Measurements from ENCODE around the gene MCF2L.
"Not testable (repeated sequence)": the region's sequence is repeated elsewhere in the genome, so short reads cannot be mapped to it uniquely, and the experiment has no call there.

Gene MCF2L

DNA sequence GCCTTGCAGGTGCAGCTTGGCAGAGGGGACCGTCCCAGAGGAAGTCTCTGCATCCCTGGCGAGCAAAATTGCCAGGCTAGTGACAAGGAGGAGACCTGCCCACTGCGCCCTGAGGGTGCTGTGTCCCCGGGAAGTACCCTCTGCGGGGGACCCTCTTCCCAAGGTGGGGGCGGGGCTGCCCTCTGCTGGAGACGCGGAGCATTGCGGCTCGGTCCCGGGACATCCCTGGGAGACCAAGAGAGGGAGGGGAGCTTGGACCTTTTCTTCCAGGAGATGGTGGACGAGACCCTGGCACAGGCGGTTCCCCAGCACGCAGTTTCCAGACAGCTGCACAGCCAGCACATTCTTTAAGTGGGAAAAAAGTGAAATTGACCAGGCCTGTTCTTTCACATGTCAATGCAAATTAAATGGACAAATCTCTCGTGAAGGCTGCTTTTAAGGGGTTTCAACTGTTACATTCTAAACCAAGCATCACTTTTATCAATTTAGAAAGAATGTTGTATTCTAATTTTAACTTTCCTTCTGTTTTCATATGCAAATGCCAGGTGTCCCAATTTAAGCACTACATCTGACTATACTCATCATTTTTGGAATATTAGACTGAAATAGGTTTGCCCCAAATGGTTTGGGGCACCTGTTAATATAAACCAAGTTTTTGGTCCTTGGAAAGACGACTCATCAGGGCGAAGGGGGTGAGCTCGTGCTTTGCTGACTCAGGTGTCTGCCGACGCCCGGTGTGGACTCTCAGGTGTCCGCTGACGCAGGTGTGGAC, 60.7 kb downstream of the MCF2L start:
- DNase-seq (ENCODE audit: low read depth in 4 of 4, low spot score in 1 of 4), result peak in 3 of 4 experiments; percentile 18 to 46 (median 44)

DNA sequence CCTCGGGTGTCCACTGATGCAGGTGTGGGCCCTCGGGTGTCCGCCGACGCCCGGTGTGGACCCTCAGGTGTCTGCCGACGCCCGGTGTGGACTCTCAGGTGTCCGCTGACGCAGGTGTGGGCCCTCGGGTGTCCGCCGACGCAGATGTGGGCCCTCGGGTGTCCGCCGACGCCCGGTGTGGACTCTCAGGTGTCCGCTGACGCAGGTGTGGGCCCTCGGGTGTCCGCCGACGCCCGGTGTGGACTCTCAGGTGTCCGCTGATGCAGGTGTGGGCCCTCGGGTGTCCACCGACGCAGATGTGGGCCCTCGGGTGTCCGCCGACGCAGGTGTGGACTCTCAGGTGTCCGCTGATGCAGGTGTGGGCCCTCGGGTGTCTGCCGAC, 61.2 kb downstream of the MCF2L start:
- not testable (repeated sequence) for DNase-seq (ENCODE audit: low read depth in 4 of 4, low spot score in 1 of 4)

DNA sequence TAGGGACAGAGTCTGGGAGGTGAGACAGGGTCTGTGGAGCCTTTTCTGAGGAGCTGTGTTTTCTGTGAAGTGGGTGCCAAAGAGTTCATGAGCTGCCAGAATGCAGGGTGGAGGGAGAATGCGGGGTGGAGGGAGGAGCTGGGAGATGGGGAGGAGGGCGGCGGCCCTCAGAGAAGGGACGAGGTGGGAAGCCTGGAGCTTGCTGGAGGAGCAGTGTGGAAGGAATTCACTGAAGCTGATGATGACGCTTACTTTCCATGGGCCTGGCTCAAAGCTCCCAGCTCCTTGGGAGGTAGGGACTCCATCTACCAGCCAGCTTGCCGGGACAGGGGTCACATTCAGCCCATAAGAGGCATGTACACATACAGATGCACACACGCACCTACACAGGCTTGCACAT, 62.5 kb downstream of the MCF2L start:
- DNase-seq (ENCODE audit: low read depth in 4 of 4, low spot score in 1 of 4), result no peak

DNA sequence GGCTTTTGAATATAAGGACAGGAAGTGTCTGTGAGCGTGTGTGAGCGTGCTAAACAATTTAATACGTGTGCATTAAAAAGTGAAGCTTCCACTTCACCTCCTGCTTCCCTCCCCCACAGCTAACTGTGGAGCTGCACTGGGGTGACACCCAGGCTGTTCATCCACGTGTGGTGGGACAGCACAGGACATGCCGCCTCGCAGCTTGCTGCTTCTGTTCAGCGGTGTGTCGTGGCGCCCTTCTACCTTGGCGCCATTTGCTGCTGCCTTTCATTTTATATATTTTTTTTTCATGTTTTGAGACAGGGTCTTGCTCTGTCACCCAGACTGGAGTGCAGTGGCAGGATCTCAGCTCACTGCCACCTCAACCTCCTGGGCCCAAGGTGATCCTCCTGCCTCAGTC, 63.3 kb downstream of the MCF2L start:
- DNase-seq (ENCODE audit: low read depth in 4 of 4, low spot score in 1 of 4), result no peak

DNA sequence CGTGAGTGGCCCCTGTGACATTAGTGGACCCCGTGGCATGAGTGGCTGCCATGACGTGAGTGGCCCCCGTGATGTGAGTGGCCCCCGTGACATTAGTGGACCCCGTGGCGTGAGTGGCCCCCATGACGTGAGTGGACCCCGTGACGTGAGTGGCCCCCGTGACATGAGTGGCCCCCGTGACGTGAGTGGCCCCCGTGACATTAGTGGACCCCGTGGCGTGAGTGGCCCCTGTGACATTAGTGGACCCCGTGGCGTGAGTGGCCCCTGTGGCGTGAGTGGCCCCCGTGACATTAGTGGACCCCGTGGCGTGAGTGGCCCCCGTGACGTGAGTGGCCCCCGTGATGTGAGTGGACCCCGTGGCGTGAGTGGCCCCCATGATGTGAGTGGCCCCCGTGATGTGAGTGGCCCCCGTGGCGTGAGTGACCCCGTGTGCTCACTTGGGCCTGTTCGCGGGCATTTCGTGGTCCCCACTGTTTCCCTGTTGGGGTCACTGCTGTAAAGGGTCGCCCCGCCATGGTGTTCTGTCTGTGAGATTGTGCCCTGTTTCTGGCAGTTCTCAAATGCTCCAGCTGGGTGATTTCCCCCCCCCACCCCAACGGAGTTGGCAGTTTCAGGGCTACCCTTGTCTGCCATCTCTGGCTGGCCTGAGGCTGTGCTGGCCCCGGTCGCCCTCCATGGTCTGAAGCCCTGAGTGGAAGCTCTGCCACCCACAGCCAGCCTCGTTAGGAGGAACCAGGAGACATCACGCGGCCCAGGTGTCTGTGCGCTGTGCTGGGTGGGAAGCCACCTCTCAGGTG, 64.2 kb downstream of the MCF2L start:
- no peak for DNase-seq (ENCODE audit: low read depth in 4 of 4, low spot score in 1 of 4)

DNA sequence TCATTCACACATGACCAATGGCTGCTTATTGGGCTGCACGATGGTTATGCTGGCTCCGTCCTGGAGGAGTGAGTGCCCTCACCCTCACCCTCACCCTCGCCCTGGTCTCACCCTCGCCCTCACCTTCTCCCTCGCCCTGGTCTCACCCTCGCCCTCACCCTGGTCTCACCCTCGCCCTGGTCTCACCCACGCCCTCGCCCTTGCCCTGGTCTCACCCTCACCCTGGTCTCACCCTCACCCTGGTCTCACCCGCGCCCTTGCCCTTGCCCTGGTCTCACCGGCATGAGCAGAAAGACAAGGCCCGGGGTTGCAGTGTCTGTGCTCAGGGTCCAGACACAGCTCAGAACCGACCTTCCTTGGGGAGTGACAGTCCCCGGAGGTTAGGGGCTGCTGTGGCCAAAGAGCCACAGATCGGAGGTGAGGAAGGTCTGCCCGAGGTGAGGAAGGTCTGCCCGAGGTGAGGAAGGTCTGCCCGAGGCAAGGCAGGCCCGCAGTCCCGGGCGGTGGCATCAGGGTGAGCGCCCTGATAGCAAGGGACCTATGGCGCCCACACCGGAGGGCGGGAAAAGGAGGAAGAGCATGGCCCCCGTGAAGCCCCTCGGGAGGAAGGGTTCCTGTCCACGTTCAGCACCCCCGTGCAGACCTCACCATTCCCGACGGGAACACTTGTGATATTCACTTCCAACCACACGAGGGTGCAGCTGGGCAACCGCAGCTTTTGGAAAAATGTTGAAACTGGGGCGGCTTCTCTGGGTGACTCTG, 65.6 kb downstream of the MCF2L start:
- no peak for DNase-seq (ENCODE audit: low read depth in 4 of 4, low spot score in 1 of 4)

DNA sequence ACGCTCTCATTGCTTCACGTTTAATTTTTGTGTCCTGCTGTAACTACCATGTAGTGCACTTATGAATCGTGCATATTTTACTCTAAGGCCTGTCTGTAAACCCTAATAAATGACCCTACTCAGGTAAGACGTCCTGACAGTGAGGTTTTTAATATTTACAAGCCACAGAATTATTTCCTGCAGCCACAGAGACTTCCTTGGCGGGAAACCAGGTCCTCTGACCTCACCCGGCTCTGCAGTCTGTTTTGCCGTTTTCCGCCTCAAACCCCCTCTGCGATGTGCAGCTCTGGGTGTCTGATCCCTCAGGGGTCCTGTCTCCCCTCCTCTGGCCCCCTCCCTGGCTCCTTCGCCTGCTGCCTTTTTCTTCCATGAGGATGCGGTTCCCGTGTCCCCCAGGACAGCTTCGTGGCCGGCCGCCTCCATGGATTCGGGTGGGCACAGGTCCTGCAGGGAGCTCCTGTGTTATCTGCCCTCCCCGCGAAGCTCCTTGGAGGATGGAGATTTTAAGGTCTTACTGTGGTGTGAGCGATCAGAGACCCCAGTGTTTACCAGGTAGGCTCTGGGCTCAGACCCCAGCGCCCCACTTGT, 66.3 kb downstream of the MCF2L start:
- no peak for DNase-seq (ENCODE audit: low read depth in 4 of 4, low spot score in 1 of 4)

DNA sequence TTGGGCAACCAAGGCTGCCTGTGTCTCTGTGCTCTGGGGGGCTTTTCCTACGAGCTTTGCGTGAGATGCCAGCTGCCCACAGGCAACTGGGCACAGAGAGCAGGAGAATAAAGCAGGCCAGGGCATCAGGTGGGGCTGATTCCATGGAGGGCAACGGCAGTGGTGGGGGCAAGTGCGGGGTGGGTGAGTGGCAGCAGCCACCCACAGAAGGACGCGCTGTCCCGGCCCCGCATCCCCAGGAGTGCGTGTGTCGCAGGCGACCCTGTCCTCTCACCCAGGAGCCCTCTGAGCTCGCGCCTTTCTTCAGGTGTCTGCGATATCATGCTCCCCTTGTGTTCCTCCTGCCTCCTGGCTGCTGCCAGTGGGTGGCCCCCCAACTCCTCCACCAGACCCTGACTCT, 67.4 kb downstream of the MCF2L start:
- no peak for DNase-seq (ENCODE audit: low read depth in 4 of 4, low spot score in 1 of 4)

DNA sequence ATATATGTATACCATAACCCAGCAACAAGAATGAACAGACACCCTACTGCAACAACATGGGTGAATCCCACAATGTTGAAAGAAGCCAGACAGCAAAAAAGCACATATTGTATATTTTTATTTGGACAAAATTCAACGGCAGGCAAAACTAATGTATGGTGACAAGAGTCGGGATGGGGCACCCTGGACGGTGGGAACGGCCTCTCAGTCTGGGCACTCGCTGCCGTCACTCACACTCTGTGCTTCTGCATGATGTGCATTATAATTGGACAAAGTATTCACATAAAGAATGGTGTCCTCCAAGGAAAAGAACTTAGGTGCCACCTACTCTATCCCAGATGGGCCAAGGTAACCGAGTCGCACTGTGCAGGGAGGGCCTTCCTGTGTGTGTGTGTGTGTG, 71.0 kb downstream of the MCF2L start:
- DNase-seq (ENCODE audit: low read depth in 4 of 4, low spot score in 1 of 4), result no peak

DNA sequence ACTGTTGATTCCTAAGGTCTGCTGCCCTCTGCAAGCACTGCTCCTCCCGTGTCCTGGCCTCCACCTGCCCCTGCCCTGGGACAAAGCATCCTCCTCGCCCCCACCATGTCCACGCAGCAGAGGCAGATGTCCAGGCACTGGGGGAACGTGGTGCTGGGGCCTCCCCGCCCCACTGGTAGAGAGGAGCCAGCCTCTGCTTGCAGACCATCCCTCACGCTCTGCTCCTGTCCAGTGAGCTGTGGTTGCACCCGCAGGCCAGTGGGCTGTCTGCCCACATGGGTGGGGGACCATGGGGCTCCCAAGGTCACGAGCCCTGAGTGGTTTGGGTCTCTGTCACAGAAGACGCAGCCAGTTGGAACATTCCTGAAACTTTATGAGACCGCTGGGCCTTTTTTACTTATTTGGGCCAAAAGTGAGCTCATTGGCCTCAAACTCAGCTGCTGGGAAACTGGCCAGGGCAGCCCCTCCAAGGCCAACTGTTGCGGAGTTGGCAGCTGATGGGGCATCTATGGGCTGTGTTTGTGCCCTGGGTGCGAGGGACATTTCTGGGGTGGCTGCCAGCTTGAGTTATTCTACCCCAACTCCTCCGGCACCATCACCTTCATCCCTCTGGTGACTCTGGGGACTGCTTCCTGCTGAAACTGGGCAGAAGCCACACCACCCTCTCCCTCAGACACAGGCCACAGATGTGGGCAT, 71.7 kb downstream of the MCF2L start:
- no peak for DNase-seq (ENCODE audit: low read depth in 4 of 4, low spot score in 1 of 4)

DNA sequence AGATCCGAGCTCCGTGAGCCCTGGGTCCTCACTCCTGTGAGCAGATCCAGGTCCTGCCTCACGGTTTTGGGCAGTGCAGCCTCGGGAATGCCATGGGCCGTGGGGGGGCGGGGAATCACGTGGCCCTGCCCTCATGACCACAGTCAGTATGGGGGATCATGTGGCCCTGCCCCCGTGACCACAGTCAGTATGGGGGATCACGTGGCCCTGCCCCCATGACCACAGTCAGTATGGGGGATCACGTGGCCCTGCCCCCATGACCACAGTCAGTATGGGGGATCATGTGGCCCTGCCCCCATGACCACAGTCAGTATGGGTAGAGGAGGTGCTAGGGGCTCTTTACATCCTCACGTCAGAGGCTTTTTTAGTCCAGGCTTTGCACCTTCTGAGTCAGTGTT, 72.3 kb downstream of the MCF2L start:
- no peak for DNase-seq (ENCODE audit: low read depth in 4 of 4, low spot score in 1 of 4)

DNA sequence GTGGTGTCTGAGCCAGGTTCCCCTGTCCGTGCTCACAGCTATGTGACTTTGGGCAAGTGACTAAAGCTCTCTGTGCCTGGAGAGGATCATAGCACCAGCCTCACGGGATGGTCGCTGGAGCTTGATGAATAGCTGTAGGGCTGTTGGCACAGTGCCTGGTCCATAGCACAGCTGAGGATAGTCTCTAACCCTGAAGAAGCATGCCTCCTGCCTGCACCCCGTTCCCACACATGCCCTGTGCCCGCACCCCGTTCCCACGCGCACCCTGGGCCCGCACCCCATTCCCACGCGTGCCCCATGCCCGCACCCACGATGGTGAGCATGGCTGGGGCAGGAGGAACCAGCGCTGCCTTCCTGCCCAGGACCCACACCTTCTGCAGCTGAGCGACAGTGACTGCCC, 72.9 kb downstream of the MCF2L start:
- no peak for DNase-seq (ENCODE audit: low read depth in 4 of 4, low spot score in 1 of 4)

DNA sequence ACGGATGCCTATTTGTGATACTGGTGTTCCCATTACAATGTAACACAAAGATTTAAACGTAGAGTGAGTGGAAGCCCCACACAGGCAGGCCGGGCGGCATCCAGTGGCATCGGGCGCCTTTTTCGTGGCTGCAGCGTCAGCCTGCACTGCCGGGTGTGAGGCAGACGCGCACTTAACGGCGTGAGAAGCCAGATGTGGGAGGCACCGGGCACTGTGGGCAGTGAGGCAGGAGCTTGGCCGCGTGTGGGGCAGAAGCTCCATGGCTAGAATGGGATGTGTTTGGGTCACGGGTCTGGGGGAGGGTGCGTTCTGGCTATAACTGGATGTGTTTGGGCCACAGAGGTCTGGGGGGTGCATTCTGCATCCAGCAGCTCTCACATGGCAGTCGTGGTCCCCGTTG, 73.4 kb downstream of the MCF2L start:
- DNase-seq (ENCODE audit: low read depth in 4 of 4, low spot score in 1 of 4), result no peak

DNA sequence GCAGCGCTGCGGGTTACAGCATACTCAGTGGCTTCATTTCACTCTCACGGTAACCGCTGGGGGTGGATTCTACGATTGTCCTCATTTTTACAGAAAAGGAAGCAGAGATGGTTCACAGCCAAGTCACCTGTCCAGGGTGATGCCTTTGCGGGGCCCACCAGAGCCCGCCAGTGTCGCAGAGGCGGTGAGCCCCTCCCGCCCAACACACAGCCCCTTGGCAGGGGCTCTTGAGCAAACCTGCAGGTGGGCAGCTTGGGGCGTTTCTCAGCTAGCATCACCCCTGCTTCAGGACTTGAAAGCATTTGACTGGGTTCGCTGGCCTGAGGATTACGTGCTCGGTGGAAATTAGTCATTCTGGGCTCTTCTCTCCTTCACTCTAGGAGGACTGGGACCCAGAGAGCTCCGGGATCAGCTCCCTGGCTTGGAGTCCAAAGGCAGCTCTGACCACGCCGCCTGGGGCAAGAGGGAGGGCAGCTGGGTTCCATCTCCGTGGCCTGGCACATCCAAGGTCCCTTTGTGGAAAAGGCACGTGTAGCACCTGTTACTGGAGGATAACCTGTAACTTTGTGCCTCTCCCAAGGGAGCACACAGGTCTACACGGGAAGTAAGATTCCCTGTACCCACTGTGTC, 74.1 kb downstream of the MCF2L start:
- DNase-seq (ENCODE audit: low read depth in 4 of 4, low spot score in 1 of 4), result no peak

DNA sequence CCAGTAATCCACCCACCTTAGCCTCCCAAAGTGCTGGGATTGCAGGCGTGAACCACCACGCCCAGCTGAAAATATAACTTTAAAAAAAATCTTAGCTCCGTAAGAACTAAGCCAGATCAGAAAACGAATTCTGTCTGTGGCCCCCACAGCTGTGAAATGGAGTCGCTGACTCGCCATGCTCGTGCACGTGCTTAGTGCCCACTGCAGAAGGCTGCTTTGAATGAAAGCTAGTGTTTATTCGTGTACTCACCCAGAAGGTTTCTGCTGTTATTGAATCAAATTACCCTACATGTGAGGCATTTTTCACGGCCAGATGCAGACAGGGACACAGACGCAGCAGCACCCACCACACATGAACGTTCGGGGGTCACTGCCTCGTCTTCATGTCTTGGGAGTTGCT, 74.9 kb downstream of the MCF2L start:
- no peak for DNase-seq (ENCODE audit: low read depth in 4 of 4, low spot score in 1 of 4)

DNA sequence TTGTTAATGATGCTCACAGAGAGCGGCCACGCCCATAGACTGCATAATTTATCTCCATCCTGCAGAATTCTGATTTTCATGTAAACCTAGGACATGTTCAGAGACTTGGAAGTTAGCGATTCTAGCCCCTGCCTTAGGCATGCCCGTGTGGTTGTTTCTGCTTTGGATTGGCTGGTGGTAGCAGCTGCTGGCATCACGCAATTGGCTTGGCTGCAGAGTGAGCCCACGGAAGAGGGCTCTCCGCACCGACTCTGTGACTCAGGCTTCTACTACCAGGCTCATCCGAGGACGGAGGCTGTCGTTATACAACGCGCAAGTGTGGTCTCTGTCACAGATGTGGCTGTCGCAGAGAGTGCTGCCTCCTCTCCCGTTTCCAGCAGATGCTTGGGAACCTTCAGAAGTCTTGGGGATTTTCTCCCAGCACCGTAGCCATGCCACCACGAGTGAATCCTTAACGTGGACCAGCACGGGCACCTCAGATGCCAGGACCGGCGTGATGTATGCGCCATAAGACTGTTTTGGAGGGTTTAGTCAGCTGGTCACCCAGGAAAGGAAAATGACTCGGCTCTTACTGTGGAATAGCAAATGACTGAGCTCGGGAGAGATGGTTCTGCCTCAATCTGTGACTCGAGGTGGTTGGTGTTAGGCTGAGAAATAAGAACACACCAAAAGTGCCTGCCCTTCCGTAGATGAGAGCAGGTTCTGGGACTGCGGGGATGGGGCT, 75.5 kb downstream of the MCF2L start:
- DNase-seq (ENCODE audit: low read depth in 4 of 4, low spot score in 1 of 4), result no peak

DNA sequence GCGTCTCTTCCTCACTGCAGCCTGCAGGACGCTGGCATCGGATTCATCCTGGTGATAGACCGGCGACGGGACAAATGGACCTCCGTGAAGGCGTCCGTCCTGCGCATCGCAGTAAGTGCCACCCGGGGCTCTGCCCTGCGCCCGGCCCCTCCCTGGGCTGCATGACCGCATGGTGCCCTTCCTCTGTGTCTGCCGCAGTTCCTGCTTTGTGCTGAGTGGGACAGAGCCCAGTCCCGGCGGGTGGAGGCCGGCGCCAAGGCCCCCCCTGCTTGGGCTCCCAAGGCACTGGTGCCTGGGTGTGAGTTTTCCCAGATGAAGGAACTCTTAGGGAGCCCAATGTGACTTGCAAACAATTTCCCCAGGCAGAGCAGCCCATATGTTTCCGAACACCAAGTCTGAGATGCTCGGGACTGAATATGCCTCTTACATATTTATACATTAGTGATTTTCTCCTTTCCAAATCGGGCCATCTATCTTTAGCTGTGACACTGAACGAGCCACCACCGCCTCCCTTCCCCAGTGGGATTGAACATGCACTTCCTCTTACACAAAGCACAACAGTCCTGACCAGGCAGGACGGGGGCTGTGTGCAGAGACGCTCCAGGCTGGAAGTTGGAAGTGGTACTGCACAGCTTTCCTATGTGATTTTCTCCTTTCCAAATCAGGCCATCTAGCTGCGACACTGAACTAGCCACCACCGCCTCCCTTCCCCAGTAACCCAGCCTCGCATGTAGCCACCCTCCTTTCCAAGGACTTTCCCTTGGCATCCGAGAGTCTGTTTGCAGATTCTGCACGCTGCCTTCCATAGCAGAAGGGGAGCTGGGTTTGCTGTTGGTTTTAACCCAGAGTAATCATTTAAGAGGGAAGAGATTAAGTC, 76.5 kb downstream of the MCF2L start:
- no peak for DNase-seq (ENCODE audit: low read depth in 4 of 4, low spot score in 1 of 4)

DNA sequence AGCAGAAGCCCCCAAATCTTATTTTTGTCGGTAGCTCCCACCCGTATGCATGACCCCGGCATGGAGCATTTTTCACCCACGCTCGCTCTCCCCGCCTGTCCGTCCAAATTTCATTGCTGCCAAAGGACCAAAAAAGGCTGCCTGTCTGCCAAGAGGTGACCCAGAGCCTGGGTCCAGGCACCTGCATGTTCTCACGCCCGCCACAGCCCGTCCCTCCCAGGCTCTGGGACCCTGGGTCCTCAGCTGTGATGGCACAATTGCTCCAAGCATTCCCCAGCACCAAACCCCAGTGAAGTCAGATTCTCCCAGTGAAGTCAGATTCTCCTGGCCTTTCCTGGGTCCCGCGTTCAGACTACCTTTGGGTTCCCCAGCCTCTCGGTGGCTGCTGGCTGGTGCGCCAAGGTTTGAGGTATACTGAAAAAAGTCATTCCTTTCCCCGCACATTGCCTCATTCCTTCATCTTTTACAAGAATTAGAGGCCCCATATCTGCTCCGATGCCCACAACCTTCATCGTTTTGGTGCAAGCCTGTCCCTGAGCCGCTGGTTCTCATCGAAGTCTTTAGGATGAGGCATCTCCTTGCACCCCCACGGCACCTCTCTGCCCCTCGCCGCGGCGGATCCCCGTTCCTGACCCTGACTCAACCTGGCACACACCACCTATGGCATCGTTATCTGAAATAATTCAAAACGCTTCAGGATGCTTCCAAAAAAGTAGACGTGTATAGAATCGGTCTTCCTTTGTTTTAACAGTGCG, 77.3 kb downstream of the MCF2L start:
- DNase-seq (ENCODE audit: low read depth in 4 of 4, low spot score in 1 of 4), result no peak
